Transverse colon (tissue), 4 donors: ENCODE data around the gene CDHR1.

ENCODE experiments used
- CTCF ChIP-seq, 5 experiments: fragments of 200-600 bp in 3 of 5; fragments of 450-650 bp in 2 of 5; sonication (generic) in 3 of 5; IDR thresholded peaks; 1 replicate in 2 of 5; 2 replicates in 3 of 5; pipeline ENCODE4 v1.5.1; 2016 to 2017; ENCODE audit warnings: antibody characterized with exemption in 5 of 5, inconsistent platforms in 3 of 5, mild to moderate bottlenecking in 2 of 5, moderate library complexity in 1 of 5
- EP300 ChIP-seq: sonication (generic); formaldehyde crosslinking; IDR thresholded peaks from one replicate; pipeline ENCODE4 v1.6.1; 2017; ENCODE audit warnings: antibody characterized with exemption, low read depth
- POLR2A ChIP-seq: fragments of 450-650 bp; IDR thresholded peaks from one replicate; pipeline ENCODE4 v1.6.1; 2016; ENCODE audit warnings: antibody characterized with exemption, mild to moderate bottlenecking, moderate library complexity
- POLR2AphosphoS5 ChIP-seq, 3 donors: sonication (generic); formaldehyde crosslinking; IDR thresholded peaks; one replicate each; pipeline ENCODE4 v1.6.1; 2016; ENCODE audit warnings: antibody characterized with exemption in 3 of 3

- no peak for TF ChIP-seq CTCF (IDR thresholded peaks at IDR 0.05)
- no peak for TF ChIP-seq POLR2A
- no peak for TF ChIP-seq POLR2AphosphoS5 (IDR thresholded peaks at IDR 0.05)
- no peak for TF ChIP-seq EP300
Measured at GRCh38 chr10:84191106-84191505, 3.2 kb upstream of the CDHR1 start.
